Nephron progenitor cell (in vitro differentiated cells): ENCODE measurements around the gene NFATC3.

Source experiments
- DNase-seq: peaks from one replicate; pipeline ENCODE4 v3.0.0; 2021
- H3K27ac Mint-ChIP-seq: 2 replicates; pipeline ENCODE4 v1.8.0; 2021; ENCODE audit warnings: mild to moderate bottlenecking, moderate library complexity, mixed read lengths
- H3K27me3 Mint-ChIP-seq: 2 replicates; pipeline ENCODE4 v1.8.0; 2021; ENCODE audit warnings: mild to moderate bottlenecking, low read depth, mixed read lengths; ENCODE audit not compliant: poor library complexity
- H3K36me3 Mint-ChIP-seq: 2 replicates; pipeline ENCODE4 v1.8.0; 2021; ENCODE audit warnings: low read depth, mixed read lengths
- H3K4me1 Mint-ChIP-seq: 2 replicates; pipeline ENCODE4 v1.8.0; 2021; ENCODE audit warnings: mixed read lengths
- H3K4me3 Mint-ChIP-seq: 2 replicates; pipeline ENCODE4 v1.8.0; 2021; ENCODE audit warnings: mild to moderate bottlenecking, moderate library complexity, mixed read lengths
- H3K9me3 Mint-ChIP-seq: 2 replicates; pipeline ENCODE4 v1.8.0; 2021; ENCODE audit warnings: mild to moderate bottlenecking, moderate library complexity, mixed read lengths
- TF ChIP-seq, protein P1 (sequence below): fragments of 200-600 bp; sonication (generic); IDR thresholded peaks from 2 replicates; pipeline ENCODE4 v1.5.0; 2021; ENCODE audit warnings: antibody characterized with exemption

NFATC3 gene

DNA sequence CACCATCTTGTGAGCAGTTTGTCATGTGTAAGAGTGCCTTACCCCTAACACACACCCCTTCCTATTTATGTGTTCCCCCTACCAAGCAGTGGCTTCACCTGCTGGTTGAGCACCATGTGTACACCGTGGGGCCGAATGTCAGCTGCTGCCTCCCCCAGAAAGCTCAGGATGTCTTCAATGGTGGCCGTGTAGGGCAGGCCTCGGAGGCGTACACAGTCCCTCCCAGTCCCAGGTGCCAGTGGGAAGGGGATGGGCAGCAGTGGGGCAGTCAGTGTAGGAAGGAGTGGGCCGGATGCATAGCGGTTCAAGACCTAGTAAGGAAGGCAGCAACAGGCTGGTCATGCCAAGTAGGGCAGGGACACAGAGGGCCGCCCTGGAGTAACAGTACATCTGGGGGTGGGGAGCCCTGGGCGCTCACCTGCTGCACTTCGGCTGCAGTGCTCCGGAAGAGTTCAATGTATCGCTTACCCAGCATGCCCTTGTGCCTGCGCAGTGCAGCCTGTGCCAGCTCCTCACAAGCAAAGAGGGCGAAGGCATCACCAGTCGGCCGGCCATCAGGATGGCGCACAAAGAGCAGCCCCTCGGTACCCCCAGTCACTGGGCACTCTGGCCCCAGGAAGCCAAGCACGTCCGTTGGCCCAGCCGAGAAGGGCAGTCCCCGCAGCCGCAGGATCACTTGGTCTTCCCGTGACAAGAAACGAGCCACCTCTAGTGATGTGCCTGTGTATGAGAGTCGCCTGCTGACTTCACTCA, 146.4 kb downstream of the NFATC3 start:
- Mint-ChIP-seq H3K4me3 (no peak overlapping the region), H3K9me3 (no peaks in the 10 kb centered on the region), H3K27ac (no peak overlapping the region), H3K36me3 (no peaks in the 10 kb centered on the region), H3K4me1 (peaks cover 46% of the 10 kb centered on the region), H3K27me3 (peaks cover 47% of the 10 kb centered on the region)
- TF ChIP-seq, protein P1, sequence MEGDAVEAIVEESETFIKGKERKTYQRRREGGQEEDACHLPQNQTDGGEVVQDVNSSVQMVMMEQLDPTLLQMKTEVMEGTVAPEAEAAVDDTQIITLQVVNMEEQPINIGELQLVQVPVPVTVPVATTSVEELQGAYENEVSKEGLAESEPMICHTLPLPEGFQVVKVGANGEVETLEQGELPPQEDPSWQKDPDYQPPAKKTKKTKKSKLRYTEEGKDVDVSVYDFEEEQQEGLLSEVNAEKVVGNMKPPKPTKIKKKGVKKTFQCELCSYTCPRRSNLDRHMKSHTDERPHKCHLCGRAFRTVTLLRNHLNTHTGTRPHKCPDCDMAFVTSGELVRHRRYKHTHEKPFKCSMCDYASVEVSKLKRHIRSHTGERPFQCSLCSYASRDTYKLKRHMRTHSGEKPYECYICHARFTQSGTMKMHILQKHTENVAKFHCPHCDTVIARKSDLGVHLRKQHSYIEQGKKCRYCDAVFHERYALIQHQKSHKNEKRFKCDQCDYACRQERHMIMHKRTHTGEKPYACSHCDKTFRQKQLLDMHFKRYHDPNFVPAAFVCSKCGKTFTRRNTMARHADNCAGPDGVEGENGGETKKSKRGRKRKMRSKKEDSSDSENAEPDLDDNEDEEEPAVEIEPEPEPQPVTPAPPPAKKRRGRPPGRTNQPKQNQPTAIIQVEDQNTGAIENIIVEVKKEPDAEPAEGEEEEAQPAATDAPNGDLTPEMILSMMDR: no peak
- no peak for DNase-seq

DNA sequence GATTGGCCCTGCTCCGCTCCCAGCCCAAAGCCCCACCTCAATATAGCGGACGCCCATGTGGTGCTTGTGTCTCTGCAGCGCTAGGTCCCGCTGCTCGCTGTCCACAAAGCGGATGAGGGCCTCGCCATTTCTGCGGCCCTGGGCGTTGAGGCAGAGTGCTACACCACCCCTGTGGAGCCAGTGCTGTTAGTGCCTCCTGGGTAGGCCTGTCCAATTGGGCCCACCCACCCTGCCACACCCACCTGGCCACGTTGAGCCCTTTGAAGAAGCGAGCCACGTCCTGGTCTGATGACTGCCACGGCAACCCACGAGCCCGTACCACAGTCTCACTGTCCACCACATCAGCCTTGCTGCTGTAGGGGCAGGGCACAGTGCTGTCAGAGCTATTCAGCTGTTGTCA, 147.2 kb downstream of the NFATC3 start:
- H3K36me3 Mint-ChIP-seq: no peaks in the 10 kb centered on the region
- no peak overlapping the region for H3K27ac Mint-ChIP-seq
- peaks cover 55% of the 10 kb centered on the region for H3K27me3 Mint-ChIP-seq
- peaks cover 52% of the 10 kb centered on the region for H3K4me1 Mint-ChIP-seq
- no peak for DNase-seq
- TF ChIP-seq, protein P1: no peak
- H3K4me3 Mint-ChIP-seq: no peak overlapping the region
- H3K9me3 Mint-ChIP-seq: no peaks in the 10 kb centered on the region

DNA sequence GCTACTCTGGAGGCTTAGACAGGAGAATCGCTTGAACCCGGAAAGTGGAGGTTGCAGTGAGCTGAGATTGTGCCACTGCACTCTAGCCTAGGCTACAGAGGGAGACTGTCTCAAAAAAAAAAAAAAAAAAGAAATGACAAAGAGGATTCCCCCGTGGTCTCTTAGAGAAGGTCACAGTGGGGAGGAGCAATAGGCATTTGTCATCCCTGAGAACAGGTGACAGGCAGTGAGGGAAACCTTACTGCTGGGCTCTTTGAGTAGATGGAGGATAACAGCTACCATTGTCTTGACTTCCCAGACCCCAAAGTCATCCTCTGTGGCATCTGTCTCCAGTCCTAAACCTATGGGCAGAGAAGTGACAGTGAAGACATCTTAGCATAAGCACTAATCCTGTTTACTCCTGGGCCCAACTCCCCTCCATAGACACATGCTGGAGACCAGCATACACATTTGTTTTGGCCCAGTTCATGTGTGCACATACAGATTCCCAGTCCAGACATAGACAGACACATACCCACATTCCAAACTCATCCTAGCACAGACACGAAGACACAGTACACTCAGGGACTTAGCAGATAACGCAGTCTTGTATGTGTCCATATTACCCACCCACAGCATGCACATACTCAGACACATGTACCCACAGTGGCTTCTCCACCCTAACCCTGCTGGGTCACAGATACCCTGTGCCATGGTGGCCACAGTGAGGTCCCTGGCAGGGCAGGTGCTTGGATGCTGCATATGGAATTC, 148.1 kb downstream of the NFATC3 start:
- peaks cover 45% of the 10 kb centered on the region for H3K4me1 Mint-ChIP-seq
- no peak overlapping the region for H3K4me3 Mint-ChIP-seq
- H3K27me3 Mint-ChIP-seq: peaks cover 60% of the 10 kb centered on the region
- no peak for DNase-seq
- H3K9me3 Mint-ChIP-seq: no peaks in the 10 kb centered on the region
- TF ChIP-seq, protein P1: no peak
- no peak overlapping the region for H3K27ac Mint-ChIP-seq
- no peaks in the 10 kb centered on the region for H3K36me3 Mint-ChIP-seq

DNA sequence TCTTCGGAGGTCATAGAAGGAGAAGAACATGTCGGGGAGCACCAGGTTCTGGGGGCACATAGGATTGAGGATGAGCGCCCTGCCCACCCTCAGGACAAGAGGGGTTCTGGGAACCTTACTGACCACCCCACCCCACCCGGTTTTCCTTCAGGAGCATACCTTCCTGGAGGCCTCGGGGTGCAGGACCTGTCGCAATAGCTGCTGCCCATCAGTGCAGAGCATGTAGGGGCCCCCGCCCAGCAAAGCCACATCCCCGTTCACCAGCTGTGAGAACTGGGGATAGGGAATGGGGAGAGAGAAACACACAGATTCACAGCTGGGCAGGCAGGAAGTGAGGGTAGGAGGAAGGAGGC, 148.6 kb downstream of the NFATC3 start:
- H3K4me3 Mint-ChIP-seq: no peak overlapping the region
- peaks cover 42% of the 10 kb centered on the region for H3K4me1 Mint-ChIP-seq
- H3K27ac Mint-ChIP-seq: no peak overlapping the region
- H3K36me3 Mint-ChIP-seq: no peaks in the 10 kb centered on the region
- DNase-seq: no peak
- TF ChIP-seq, protein P1: no peak
- H3K9me3 Mint-ChIP-seq: peaks cover 3% of the 10 kb centered on the region
- H3K27me3 Mint-ChIP-seq: peaks cover 64% of the 10 kb centered on the region

DNA sequence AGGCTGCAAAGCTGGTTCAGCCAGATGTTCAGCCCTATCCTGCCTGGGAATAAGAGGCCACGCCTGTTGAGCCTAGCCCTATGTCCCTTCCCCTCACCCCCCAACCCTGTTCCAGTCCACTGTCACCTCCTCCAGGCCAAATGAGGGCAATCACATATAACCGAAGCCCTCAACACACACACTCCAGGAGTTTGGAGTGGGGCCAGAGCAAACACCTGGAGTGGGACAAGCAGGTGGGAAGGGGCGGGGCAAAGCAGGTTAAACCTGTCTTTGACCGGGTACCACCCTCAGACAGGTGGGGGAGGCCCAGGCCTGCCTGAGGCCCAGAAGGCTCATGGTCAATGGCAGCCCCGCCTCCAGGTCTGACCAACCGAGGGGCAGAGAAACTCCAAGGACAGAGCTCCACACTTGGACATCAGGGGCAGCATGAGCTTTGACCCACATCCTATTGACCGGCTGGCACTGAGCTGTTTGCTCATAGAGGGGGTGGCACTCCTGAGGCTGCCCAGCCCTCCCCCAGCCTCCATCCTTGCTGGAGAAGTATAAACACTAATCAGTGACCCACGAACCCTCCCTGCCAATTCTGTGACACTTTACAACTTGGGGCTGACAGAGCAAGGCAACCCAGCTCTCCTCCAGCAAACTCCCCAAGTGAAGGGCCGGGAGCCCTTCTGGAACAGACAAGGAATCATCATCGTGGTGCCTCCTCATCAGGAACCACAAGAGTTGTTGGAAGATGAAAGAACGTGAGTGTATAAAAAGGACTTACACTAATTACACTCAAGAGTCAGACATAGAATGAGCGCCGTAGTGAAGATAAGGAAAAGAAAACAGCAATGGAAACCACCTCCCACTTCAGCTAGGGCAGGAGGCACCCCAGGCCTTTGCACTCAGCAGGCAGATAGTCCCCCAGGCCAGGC, 149.3 kb downstream of the NFATC3 start:
- Mint-ChIP-seq H3K9me3 (peaks cover 4% of the 10 kb centered on the region), H3K36me3 (no peaks in the 10 kb centered on the region), H3K4me3 (peak overlapping the region; percentile 76), H3K27me3 (peaks cover 68% of the 10 kb centered on the region), H3K4me1 (peaks cover 36% of the 10 kb centered on the region), H3K27ac (no peak overlapping the region)
- DNase-seq: no peak
- TF ChIP-seq, protein P1: no peak
